ENCODE measurements around the gene NKAIN2.

NKAIN2 gene

GRCh38 chr6:123803504-123804013, at the start of gene NKAIN2:
Gene NKAIN2, plus strand, starts transcription at chr6:123803865.
- DNase-seq = no peak

- DNase-seq = no peak
Observed at GRCh38 chr6:123759472-123759871, 44.2 kb upstream of the NKAIN2 start.

- DNase-seq = no peak
Observed at GRCh38 chr6:123763904-123764303, 39.8 kb upstream of the NKAIN2 start.

- no peak for DNase-seq
Observed at GRCh38 chr6:123764722-123765121, 38.9 kb upstream of the NKAIN2 start.

GRCh38 chr6:123768921-123769320, 34.7 kb upstream of the NKAIN2 start:
- no peak for DNase-seq

GRCh38 chr6:123769431-123769830, 34.2 kb upstream of the NKAIN2 start:
- DNase-seq = no peak

- DNase-seq = no peak
Observed at GRCh38 chr6:123770247-123770949, 33.3 kb upstream of the NKAIN2 start.

- DNase-seq = no peak
Observed at GRCh38 chr6:123771126-123771525, 32.5 kb upstream of the NKAIN2 start.

- DNase-seq = peak; percentile 28
Observed at GRCh38 chr6:123777563-123777962, 26.1 kb upstream of the NKAIN2 start.

- no peak for DNase-seq
Observed at GRCh38 chr6:123780021-123780420, 23.6 kb upstream of the NKAIN2 start.

- no peak for DNase-seq
Observed at GRCh38 chr6:123784330-123784729, 19.3 kb upstream of the NKAIN2 start.

- no peak for DNase-seq
Observed at GRCh38 chr6:123785039-123785438, 18.6 kb upstream of the NKAIN2 start.

GRCh38 chr6:123788319-123788718, 15.3 kb upstream of the NKAIN2 start:
- DNase-seq = no peak

GRCh38 chr6:123794190-123794589, 9.5 kb upstream of the NKAIN2 start:
- DNase-seq = no peak

GRCh38 chr6:123794799-123795198, 8.9 kb upstream of the NKAIN2 start:
- DNase-seq = no peak

GRCh38 chr6:123801067-123801466, 2.6 kb upstream of the NKAIN2 start:
- DNase-seq = no peak

GRCh38 chr6:123802351-123802696, 1.3 kb upstream of the NKAIN2 start:
- no peak for DNase-seq

GRCh38 chr6:123802697-123803503, 765 bp upstream of the NKAIN2 start:
- DNase-seq = peak; percentile 82

- peak; percentile 57 for DNase-seq
Observed at GRCh38 chr6:123804014-123804786, 535 bp downstream of the NKAIN2 start.

GRCh38 chr6:123804787-123805540, 1.3 kb downstream of the NKAIN2 start:
- peak; percentile 45 for DNase-seq

GRCh38 chr6:123805921-123806320, 2.3 kb downstream of the NKAIN2 start:
- no peak for DNase-seq

- DNase-seq = no peak
Observed at GRCh38 chr6:123806561-123806960, 2.9 kb downstream of the NKAIN2 start.

GRCh38 chr6:123808556-123808955, 4.9 kb downstream of the NKAIN2 start:
- peak; percentile 50 for DNase-seq

All from KG1 (cell line).